HG03565 (cell line): ENCODE results near the gene STRIP1.

Experiments
- ATAC-seq: cut with Tn5 transposase; IDR thresholded peaks from one replicate; pipeline ENCODE4 v1.9.1; 2021; ENCODE audit warnings: mild to moderate bottlenecking, moderate library complexity; ENCODE audit not compliant: unreplicated experiment

Gene STRIP1

GRCh38 chr1:110091381-110091780, 57.0 kb downstream of the STRIP1 start:
- no peak for ATAC-seq

- ATAC-seq: no peak
Observed at GRCh38 chr1:110091791-110092190, 57.4 kb downstream of the STRIP1 start.

GRCh38 chr1:110092991-110093390, 58.6 kb downstream of the STRIP1 start:
- ATAC-seq: no peak

- no peak for ATAC-seq
Observed at GRCh38 chr1:110094931-110095654, 60.7 kb downstream of the STRIP1 start.

GRCh38 chr1:110097507-110098221, 63.2 kb downstream of the STRIP1 start:
- ATAC-seq: no peak

- ATAC-seq: no peak
Observed at GRCh38 chr1:110098222-110099026, 64.0 kb downstream of the STRIP1 start.

GRCh38 chr1:110100335-110100734, 65.9 kb downstream of the STRIP1 start:
- no peak for ATAC-seq

GRCh38 chr1:110102081-110102480, 67.7 kb downstream of the STRIP1 start:
- no peak for ATAC-seq
